GM18868 (cell line): ENCODE measurements around the gene DEFB123.

ENCODE experiments used
- ATAC-seq: cut with Tn5 transposase; IDR thresholded peaks from one replicate; pipeline ENCODE4 v1.9.1; 2021; ENCODE audit warnings: mild to moderate bottlenecking, moderate library complexity; ENCODE audit not compliant: unreplicated experiment

DEFB123 gene

DNA sequence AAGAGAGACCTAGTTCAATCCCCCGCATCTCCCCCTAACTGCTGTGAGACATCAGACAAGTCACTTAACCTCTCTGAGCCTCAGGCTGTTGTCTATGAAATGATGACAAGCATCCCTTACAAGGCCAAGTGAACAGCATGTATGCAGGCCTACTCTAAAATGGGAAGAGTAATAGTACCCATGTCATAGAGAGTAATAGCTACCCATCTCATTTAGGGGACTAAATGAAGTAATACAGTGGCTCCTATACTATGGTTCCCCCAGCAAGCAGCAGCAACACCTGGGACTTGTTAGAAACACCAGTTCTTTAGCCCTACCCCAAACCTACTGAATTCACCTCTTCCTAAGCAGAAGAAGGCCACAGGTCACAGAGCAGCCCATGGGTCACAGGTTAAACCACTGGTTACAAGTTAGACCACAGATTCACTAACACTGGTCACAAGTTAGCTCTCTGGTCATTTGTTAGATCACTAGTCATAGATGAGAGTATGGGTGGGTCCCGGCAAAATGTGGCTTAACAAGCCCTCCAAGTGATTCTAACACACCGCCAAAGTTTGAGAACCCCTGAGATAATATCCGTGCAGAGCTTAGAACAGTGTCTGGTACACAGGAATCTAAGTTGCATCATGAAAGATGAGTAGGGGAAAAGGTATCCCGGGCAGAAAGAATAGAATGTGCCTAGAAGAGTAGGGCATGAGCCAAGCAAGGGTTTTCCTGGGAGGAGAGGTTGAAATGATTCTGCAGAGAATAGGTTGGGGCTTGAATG lies 33.1 kb downstream of the DEFB123 start:
- ATAC-seq: no peak

DNA sequence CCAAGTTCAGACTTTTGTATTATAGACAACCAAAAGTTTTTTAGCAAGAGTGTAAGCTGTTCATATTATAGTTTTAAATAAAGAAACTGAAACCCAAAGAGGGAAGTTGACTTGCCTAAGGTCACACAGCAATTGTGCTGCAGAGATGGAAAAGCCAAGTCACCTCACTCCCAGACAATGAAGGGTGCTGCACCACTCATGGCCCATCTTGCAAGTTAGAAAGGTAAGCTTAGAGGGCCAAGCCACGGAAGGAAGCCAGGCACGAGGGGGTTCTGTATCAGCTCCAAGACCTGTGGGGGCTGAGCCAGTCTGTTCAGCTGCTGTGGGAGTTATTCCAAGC lies 33.6 kb downstream of the DEFB123 start:
- no peak for ATAC-seq

DNA sequence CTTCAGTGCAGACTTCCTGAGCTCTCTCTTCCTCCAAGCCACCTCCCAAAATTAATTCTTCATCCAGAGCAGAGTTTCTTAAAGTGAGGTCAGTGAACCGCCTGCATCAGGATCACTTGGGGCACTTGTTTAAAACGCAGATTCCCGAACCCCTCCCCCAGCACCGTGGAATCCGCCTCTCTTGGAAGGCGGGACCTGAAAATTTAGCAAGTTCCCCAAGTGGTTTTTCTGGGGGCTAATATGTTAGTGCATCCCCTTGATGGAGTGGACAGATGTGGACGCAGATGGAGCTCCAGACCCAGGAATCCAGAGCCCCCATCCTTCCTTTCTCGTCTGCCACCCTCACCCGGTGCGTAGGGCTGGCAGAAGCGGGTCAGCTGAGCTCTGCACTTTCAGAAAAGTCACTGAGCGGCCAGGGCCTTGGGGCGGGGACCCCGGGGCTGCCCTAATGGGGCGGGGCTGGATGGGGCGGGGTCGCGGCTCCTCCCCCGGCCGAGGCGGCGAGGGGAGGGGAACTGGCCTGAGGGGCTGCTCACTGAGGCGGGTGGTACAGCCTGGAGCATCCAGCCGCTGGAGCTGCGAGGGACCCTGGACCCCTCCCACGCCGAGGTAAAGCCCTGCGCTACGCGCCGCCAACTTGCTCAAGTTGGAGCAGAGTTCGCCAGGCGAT lies 34.5 kb downstream of the DEFB123 start, which contains the start of the genes DEFB124 and REM1:
Gene DEFB124 (minus strand): TSS at position 370 of the 670 bp plus-strand sequence. CDS start 2,114 bp downstream, outside the sequence.
Gene REM1 (plus strand): TSS at position 531 of the 670 bp plus-strand sequence. CDS start 1,158 bp downstream, outside the sequence.
- no peak for ATAC-seq

DNA sequence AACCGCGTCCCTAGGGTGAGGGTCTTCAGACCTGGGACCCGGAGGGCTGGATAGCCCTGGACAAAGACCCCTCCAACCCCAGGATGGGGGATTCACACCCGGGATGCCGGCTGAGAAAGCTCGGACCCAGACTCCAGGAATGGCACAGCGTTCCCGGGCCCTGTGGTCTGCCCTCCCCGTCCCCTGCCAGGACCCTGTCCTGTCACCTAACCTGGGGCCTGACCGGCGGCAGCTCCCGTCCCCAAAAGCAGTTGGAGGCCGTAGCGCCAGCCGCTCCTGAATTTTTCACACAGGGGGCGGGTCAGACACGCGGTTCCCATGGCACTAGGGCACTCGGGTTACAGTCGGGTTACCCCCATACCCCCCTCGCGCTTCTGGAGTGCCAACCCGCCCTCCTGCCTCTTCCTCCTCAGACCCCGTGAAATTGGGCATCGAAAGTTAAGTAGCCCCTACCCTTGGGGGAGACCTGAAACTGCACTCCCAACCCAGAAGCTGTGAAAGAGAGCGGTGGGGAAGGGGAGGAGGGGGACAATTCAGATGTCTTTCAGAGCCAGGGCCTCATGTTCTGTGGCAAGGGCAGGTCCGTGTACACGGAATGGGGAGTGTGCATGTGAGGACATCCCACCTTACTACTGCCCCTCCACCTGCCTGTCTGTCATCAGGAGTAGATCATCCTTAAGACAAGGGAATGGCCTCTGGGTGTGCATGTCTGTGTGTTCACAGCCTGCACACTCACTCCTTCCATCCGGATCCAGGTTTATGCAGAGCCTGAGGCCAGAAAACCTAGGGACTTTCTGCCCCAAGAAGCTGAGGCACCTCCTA lies 35.3 kb downstream of the DEFB123 start:
- no peak for ATAC-seq

DNA sequence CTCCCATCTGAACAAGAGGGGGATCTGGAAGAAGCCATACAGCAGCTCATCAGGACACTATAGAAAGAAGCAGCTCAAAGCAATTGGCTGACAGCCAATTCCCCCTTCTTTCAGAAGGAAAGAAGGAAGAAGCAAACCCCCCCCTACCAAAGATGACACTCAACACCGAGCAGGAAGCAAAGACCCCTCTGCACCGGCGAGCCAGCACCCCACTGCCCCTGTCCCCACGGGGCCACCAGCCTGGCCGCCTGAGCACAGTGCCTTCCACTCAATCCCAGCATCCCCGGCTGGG lies 35.8 kb downstream of the DEFB123 start:
- no peak for ATAC-seq

DNA sequence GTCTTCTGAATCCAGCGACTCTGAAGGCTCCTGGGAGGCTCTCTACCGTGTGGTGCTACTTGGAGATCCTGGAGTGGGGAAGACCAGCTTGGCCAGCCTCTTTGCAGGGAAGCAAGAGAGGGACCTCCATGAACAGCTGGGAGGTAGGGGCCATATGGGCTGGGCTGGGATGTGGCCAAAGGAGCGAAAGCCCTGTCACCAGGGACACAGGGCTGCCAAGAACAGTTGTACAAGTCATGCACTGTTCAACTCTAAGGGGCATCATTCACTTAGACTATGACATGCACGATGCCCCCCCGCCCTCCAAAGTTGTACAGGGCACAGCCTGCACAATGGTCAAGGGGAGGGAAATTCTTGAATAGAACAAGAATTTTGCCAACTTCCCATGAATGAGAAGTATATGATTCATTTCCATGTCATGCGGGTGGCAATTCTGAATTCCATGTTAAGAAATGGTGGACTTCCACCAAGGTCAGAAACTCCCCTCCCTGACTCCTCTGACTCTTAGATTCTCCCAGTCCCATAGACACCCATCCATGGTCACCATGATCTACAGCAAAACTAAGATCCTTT lies 36.3 kb downstream of the DEFB123 start:
- no peak for ATAC-seq

DNA sequence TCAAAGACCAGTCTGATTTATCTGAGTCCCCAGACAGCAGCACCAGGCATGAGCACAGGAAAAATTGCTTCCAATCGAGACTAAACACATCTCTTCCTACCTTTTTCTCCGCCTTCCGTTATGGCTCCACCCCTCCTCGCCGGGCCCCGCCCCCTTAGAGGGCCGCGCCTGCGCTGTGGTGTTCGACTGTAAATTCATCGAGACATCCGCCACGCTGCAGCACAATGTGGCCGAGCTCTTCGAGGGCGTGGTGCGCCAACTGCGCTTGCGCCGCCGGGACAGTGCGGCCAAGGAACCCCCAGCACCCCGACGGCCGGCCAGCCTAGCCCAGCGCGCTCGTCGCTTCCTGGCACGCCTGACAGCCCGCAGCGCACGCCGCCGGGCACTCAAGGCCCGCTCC lies 43.6 kb downstream of the DEFB123 start:
- no peak for ATAC-seq

DNA sequence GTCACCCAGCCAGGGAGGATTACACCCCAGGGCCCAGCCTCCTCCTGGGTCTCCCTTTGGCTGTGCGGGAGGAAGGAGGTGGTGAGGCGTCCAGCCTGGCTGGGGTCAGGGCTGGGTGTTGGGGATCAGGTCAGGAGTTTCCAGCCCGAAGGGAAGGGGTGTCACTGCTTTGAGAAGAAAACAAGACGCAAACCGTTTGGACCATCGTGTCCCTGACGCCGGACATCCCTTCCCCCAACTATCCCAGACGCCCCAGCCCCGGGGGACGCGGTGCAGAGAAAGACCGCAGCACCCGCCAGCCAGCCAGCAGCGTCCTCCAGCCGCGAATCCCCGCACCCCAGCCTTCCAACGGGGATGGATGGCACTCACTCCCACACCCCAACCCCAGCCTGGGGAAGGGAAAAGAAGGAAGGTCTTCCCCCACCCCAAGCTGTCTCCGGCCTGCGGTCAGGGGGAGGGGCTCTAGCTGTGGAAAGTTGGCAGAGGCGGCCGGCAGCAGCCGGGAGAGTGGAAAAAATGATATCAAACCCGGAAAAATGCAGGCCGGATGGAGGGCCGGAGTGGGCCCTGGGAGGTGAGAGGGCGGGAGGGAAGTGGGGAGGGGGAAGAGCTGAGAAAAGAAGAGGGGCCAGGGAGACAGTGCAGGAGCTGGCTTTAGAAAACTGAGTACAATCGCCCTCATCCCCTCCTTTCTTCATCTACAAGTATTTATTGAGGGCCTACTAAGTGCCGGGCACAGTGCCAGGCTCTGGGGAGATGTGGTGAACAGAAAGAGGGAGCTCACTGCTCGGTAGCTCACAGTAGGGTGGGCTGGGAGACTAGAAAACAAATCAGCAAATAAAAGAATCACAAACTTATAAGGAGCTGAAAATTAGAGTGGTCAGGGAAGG lies 45.3 kb downstream of the DEFB123 start:
- ATAC-seq: no peak

DNA sequence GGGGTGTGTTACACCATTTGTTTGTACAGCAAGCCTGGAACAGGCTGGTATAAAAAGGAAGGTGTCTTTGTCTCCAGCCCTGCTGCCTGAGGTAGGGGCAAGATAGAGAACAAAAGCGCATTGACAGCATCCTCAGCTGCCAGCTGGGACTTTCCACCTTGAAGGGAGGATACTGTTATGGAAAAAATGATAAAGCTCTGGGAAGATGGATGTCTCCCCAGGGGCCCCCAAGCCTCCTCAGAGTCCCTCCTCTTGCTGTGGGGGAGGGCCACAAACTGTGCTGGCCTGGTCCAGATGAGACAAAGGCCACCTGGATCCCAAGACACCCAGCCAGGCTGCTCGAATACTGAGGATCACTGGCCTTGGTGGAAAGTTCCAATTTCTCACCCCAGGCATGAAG lies 47.7 kb downstream of the DEFB123 start:
- ATAC-seq: no peak

DNA sequence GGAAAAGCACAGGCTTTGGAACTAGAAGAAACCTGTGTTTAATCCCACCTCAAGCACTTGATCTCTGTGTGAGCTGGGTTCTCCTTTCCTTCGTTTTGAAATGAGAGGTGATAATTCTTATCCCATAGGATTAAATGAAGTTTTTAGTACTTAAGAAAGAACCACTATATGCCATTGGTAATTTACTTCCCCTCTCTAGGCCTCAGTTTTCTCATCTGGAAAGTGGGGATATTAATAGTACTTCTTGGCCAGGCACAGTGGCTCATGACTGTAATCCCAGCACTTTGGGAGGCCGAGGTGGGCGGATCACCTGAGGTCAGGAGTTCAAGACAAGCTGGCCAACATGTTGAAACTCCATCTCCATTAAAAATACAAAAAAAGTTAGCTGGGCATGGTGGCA lies 48.7 kb downstream of the DEFB123 start:
- ATAC-seq: no peak

DNA sequence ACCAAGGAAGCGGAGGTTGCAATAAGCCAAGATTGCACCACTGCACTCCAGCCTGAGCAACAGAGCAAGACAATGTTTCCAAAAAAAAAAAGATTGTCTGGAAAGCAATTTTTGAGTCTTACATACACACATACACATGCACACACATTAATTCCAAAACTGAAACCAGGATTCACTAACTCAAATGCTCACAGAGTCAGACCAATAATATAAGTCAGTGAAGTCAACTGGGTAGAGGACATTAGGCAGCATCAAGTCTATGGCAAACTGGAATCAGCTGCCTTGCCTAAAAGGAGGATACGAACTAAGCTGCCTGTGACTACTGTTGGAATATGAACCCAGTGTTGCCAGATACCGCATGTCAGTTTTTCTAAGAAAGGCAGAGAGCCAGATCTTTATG lies 50.3 kb downstream of the DEFB123 start:
- ATAC-seq: no peak

DNA sequence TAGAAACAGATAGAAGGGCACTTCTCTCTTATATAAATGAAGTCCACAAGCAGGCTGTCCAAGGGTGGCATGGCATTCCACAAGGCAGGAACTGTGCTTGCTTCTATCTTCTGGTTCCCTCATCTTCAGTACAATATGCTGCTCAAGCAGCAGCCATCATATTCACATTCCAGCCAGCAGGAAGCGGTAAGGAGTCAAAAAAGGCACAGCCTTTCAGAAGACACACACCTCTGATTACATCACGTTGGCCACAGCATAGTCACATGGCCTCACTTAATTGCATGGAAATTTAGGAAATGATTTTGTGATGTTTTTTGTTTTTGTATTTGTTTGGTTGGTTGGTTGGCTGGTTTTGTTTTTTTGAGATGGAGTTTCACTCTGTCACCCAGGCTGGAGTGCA lies 53.7 kb downstream of the DEFB123 start:
- ATAC-seq: no peak

DNA sequence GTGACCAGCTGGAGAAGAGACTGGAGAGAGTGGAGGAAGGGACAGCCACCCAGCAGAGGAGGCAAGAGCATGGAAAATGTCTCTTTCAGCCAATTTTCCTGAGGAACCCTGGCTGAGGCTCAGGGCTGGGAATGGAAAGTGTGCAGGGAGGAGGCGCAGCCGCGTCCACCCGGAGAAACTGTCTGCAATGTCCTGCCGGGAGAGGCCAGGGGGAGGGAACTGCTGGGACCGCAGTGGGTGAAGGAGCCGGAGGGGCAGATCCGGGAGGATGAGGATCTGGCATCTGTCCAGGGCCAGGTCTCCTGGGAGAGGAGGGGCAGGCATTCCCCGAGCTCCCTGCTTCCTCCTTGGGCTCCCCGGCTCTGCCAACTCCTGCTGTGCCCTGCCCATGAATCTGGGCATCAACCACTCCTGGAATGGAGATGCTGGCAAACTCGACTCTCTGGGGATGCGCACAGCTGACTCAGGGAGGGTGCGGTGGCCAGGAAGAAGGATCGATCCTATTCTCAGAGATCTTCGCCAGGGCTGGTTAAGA lies 56.4 kb downstream of the DEFB123 start:
- no peak for ATAC-seq

DNA sequence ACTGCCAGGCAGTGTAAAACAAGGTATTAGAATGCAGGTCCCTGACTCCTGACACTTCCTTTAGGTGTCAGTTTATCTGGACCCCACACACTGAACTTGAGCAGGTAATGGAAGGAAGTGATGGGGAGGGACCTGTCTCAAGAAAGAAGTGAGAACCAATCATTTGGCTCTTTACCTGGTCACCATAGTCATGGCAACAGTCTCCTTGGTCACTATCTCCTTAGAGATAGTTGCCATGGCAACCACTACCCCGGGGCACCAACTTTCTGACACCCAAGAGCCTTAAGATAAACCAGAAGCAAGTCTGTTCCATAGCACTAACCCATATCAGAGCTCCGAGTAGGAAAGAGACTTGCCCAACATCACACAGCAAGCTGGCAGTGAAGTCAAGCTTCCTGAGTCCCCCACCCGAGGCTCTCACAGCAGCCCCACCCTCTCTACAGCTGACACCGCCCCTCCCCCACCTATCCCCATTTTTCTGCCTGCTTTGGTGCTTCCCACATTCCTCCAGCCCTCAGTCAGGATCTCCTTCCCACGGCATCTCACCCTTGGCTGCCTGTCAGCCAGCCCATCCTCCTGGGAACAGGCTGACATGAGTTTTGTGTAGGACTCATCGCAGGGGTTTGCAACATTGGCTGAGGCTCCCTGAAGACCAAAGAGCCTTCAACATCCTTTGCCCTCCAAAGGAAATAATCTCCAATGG lies 57.6 kb downstream of the DEFB123 start:
- no peak for ATAC-seq
